Stomach smooth muscle (tissue), 2 donors: ENCODE measurements around the gene MEI4.
"Not testable (repeated sequence)": the region's sequence is repeated elsewhere in the genome, so short reads cannot be mapped to it uniquely, and the experiment has no call there.

Experiments used
- H3K27ac ChIP-seq: one replicate; pipeline ENCODE4 v1.7.0; 2013; ENCODE audit warnings: mild to moderate bottlenecking, low read length, inconsistent platforms
- H3K27me3 ChIP-seq, 2 donors: one replicate each; pipeline ENCODE4 v1.7.0; 2013; ENCODE audit warnings: low read length in 2 of 2; ENCODE audit not compliant: insufficient read depth in 2 of 2, control insufficient read depth in 1 of 2
- H3K36me3 ChIP-seq, 2 donors: one replicate each; pipeline ENCODE4 v1.7.0; 2013; ENCODE audit warnings: low read length in 2 of 2; ENCODE audit not compliant: control insufficient read depth in 2 of 2, insufficient read depth in 2 of 2
- H3K4me1 ChIP-seq: one replicate; pipeline ENCODE4 v1.7.0; 2013; ENCODE audit warnings: low read length; ENCODE audit not compliant: control insufficient read depth, insufficient read depth
- H3K4me3 ChIP-seq, 2 donors: one replicate each; pipeline ENCODE4 v1.7.0; 2013; ENCODE audit warnings: low read length in 2 of 2
- H3K9ac ChIP-seq, 2 donors: one replicate each; pipeline ENCODE4 v1.7.0; 2013; ENCODE audit warnings: low read length in 2 of 2, mild to moderate bottlenecking in 1 of 2
- H3K9me3 ChIP-seq, 2 donors: one replicate each; pipeline ENCODE4 v1.7.0; 2013; ENCODE audit warnings: low read length in 2 of 2; ENCODE audit not compliant: control insufficient read depth in 2 of 2
- donor health status: healthy.
- donor health status: Pancreatic carcinoma.

Gene MEI4

GRCh38 chr6:77633993-77634715 lies 18.7 kb upstream of the MEI4 start:
- no peaks in the 10 kb centered on the region for H3K9me3 ChIP-seq
- H3K9ac ChIP-seq, result no peak overlapping the region
- no peak overlapping the region for H3K4me3 ChIP-seq
- H3K36me3 ChIP-seq, result no peaks in the 10 kb centered on the region
- H3K4me1 ChIP-seq, result no peaks in the 10 kb centered on the region
- no peak overlapping the region for H3K27ac ChIP-seq
- no peaks in the 10 kb centered on the region for H3K27me3 ChIP-seq

- Histone ChIP-seq H3K27ac (no peak overlapping the region), H3K4me3 (no peak overlapping the region), H3K9ac (no peak overlapping the region), H3K27me3 (no peaks in the 10 kb centered on the region), H3K9me3 (no peaks in the 10 kb centered on the region), H3K36me3 (no peaks in the 10 kb centered on the region), H3K4me1 (no peaks in the 10 kb centered on the region)
Observed at GRCh38 chr6:77638129-77638830, 14.6 kb upstream of the MEI4 start.

DNA sequence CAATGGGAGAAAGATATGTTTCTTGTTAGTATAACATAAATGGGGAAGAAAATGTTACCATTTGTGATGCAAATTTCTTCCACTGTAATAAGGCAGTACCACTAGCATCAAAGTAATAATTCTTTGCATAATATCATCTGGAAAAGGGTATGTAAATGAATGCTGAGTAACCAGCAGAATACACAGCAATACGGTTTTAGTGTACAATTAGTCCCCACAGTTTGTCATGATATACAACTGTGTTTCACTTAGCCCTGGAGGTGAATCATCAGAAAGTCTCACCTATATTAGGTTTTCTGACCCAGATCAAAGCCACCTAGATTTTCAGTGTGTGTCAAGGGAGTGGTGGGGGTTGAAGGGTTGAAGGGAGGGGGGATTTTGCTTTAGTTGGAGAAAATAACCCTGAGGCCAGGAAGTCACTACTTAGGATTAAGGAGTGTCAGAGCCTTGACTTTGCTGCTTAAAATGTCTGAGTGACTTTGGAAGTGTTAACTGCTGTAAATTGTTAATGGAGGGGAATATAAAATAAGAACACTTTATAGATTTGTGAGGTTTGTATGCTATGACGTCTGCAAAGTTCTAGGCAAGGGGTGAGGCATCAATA lies 8.6 kb upstream of the MEI4 start:
- Histone ChIP-seq H3K27me3 (no peaks in the 10 kb centered on the region), H3K9me3 (no peaks in the 10 kb centered on the region), H3K4me1 (no peaks in the 10 kb centered on the region), H3K9ac (no peak overlapping the region), H3K36me3 (no peaks in the 10 kb centered on the region), H3K4me3 (no peak overlapping the region), H3K27ac (no peak overlapping the region)

DNA sequence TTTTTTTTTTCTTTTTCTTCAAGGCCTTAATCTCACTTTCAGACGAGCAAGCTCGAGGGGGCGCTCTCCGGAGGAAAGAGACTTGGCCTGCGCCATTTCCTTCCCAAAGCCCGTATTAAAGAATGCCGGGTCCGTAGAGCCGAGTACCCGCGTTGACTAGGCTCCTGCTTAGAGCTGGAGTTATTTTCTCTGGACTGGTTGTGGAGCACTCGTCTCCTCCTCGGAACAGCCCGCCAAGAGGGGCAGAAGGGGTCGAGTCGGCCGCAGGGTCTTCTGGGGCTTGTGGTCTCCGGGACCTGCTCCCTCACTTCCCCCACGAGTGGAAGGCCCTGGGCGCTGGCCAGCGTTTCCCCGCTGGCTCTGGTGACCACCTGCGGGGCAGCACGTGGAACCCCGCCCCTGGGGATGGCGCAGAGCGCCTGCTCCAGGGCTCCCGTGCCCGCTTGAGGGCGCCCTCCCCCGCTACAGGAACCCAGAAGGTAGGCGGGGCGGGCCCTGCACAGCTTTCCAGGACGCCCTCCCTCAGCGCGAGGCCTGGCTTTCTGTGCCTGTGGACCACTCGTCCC lies 2.7 kb upstream of the MEI4 start:
- no peaks in the 10 kb centered on the region for H3K36me3 ChIP-seq
- H3K9me3 ChIP-seq, result no peaks in the 10 kb centered on the region
- H3K9ac ChIP-seq, result no peak overlapping the region
- no peak overlapping the region for H3K27ac ChIP-seq
- H3K4me3 ChIP-seq, result peak overlapping the region; percentile 7 to 40
- H3K4me1 ChIP-seq, result no peaks in the 10 kb centered on the region
- no peaks in the 10 kb centered on the region for H3K27me3 ChIP-seq

DNA sequence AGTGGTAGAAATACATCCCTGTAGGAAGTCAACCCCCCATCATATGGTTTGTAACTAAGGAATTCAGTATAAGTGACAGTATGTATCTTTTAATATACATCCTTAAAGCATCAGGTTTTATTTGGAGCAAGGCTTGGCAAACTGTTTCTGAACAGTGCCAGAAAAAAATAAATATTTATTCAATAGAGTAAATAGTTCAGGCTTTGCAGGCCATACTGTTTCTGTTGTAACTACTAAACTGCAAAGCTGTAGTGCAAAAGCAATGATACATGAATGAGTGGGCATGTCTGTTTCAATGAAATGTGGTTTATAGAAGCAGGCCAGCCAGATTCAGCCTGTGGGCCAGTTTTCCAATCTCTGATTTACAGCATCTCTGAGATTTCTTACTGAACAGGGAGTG lies 977 bp downstream of the MEI4 start:
- no peak overlapping the region for H3K9ac ChIP-seq
- H3K27ac ChIP-seq, result no peak overlapping the region
- H3K36me3 ChIP-seq, result no peaks in the 10 kb centered on the region
- no peaks in the 10 kb centered on the region for H3K27me3 ChIP-seq
- no peaks in the 10 kb centered on the region for H3K4me1 ChIP-seq
- H3K9me3 ChIP-seq, result no peaks in the 10 kb centered on the region
- H3K4me3 ChIP-seq, result no peak overlapping the region

GRCh38 chr6:77655035-77655434 lies 2.2 kb downstream of the MEI4 start:
- not testable (repeated sequence) for H3K27me3 ChIP-seq, H3K9ac ChIP-seq, H3K4me1 ChIP-seq, H3K36me3 ChIP-seq, H3K27ac ChIP-seq, H3K4me3 ChIP-seq, H3K9me3 ChIP-seq

- H3K4me1 ChIP-seq, result no peaks in the 10 kb centered on the region
- no peak overlapping the region for H3K9ac ChIP-seq
- H3K36me3 ChIP-seq, result no peaks in the 10 kb centered on the region
- H3K27me3 ChIP-seq, result no peaks in the 10 kb centered on the region
- H3K9me3 ChIP-seq, result no peaks in the 10 kb centered on the region
- no peak overlapping the region for H3K4me3 ChIP-seq
- H3K27ac ChIP-seq, result no peak overlapping the region
Observed at GRCh38 chr6:77656999-77657764, 4.3 kb downstream of the MEI4 start.

- Histone ChIP-seq H3K9ac (no peak overlapping the region), H3K9me3 (no peaks in the 10 kb centered on the region), H3K4me1 (no peaks in the 10 kb centered on the region), H3K27ac (no peak overlapping the region), H3K27me3 (no peaks in the 10 kb centered on the region), H3K36me3 (no peaks in the 10 kb centered on the region), H3K4me3 (no peak overlapping the region)
Observed at GRCh38 chr6:77666340-77666739, 13.5 kb downstream of the MEI4 start.

DNA sequence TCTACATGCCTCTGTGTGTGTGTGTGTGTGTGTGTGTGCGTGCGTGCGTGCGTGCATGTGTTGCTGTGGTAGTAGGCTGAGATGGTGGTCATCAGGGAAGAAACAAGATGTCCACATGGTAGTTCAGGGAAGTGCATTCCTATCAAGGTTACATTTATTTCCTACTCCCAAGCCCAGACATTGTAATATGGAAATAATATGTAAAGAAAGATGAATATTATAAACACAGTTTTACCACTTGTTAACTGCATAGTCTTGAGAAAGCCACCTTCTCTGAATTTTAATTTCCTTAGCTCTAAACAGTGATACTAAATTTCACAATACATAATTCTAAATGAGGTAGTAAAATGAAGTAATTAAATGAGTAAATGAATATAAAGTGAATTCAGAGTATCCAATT lies 14.0 kb downstream of the MEI4 start:
- Histone ChIP-seq H3K36me3 (no peaks in the 10 kb centered on the region), H3K4me1 (no peaks in the 10 kb centered on the region), H3K9ac (no peak overlapping the region), H3K9me3 (no peaks in the 10 kb centered on the region), H3K27ac (no peak overlapping the region), H3K27me3 (no peaks in the 10 kb centered on the region), H3K4me3 (no peak overlapping the region)

- Histone ChIP-seq H3K36me3 (no peaks in the 10 kb centered on the region), H3K9me3 (no peaks in the 10 kb centered on the region), H3K4me3 (no peak overlapping the region), H3K27ac (no peak overlapping the region), H3K27me3 (no peaks in the 10 kb centered on the region), H3K9ac (no peak overlapping the region), H3K4me1 (no peaks in the 10 kb centered on the region)
Observed at GRCh38 chr6:77669913-77670312, 17.1 kb downstream of the MEI4 start.
